Trophoblast cell (in vitro differentiated cells and primary cell): Measurements from ENCODE around the gene RDM1.

Experiments used
- DNase-seq, 2 donors: peaks; one replicate each; pipeline ENCODE4 v3.0.0-alpha.2; 2016
- H2AFZ ChIP-seq: 2 replicates; pipeline ENCODE4 v1.6.1; 2013; ENCODE audit warnings: low read length, moderate library complexity, mild to moderate bottlenecking; ENCODE audit not compliant: insufficient read depth, poor library complexity
- H2AK5ac ChIP-seq: 2 replicates; pipeline ENCODE4 v1.6.1; 2013; ENCODE audit warnings: mild to moderate bottlenecking, low read length
- H2BK120ac ChIP-seq: 2 replicates; pipeline ENCODE4 v1.6.1; 2013; ENCODE audit warnings: low read length, mild to moderate bottlenecking, moderate library complexity; ENCODE audit not compliant: insufficient read depth, poor library complexity
- H2BK12ac ChIP-seq: 2 replicates; pipeline ENCODE4 v1.6.1; 2013; ENCODE audit warnings: mild to moderate bottlenecking, low read length, moderate library complexity
- H2BK5ac ChIP-seq: 2 replicates; pipeline ENCODE4 v1.6.1; 2013; ENCODE audit warnings: low read length, low read depth, moderate library complexity, mild to moderate bottlenecking; ENCODE audit not compliant: poor library complexity
- H3K14ac ChIP-seq: 2 replicates; pipeline ENCODE4 v1.6.1; 2013; ENCODE audit warnings: mild to moderate bottlenecking, low read length
- H3K18ac ChIP-seq: 2 replicates; pipeline ENCODE4 v1.6.1; 2013; ENCODE audit warnings: mild to moderate bottlenecking, low read length
- H3K23ac ChIP-seq: 2 replicates; pipeline ENCODE4 v1.6.1; 2013; ENCODE audit warnings: low read length
- H3K27ac ChIP-seq: 2 replicates; pipeline ENCODE4 v1.5.1; 2013; ENCODE audit warnings: low read depth, mild to moderate bottlenecking, inconsistent platforms, low read length, moderate library complexity
- H3K27me3 ChIP-seq: 2 replicates; pipeline ENCODE4 v1.6.1; 2013; ENCODE audit warnings: inconsistent platforms, mild to moderate bottlenecking, low read length, moderate library complexity; ENCODE audit not compliant: insufficient read depth
- H3K36me3 ChIP-seq, 2 experiments: 1 replicate in 1 of 2; 2 replicates in 1 of 2; pipeline ENCODE4 v1.6.1; 2013; ENCODE audit warnings: low read length in 2 of 2, mild to moderate bottlenecking in 2 of 2, moderate library complexity in 1 of 2; ENCODE audit not compliant: insufficient read depth in 2 of 2, control insufficient read depth in 1 of 2
- H3K4ac ChIP-seq: 2 replicates; pipeline ENCODE4 v1.6.1; 2013; ENCODE audit warnings: low read depth, mild to moderate bottlenecking, low read length, moderate library complexity
- H3K4me1 ChIP-seq, 2 experiments: 1 replicate in 1 of 2; 2 replicates in 1 of 2; pipeline ENCODE4 v1.6.1; 2013; ENCODE audit warnings: low read length in 2 of 2, mild to moderate bottlenecking in 2 of 2, moderate library complexity in 1 of 2; ENCODE audit not compliant: insufficient read depth in 2 of 2, control insufficient read depth in 1 of 2
- H3K4me2 ChIP-seq: 2 replicates; pipeline ENCODE4 v1.6.1; 2013; ENCODE audit warnings: inconsistent platforms, mild to moderate bottlenecking, low read length, moderate library complexity
- H3K4me3 ChIP-seq: 2 replicates; pipeline ENCODE4 v1.5.1; 2013; ENCODE audit warnings: mild to moderate bottlenecking, low read depth, low read length, inconsistent platforms
- H3K79me1 ChIP-seq: one replicate; pipeline ENCODE4 v1.6.1; 2013; ENCODE audit warnings: low read length
- H3K79me2 ChIP-seq: 2 replicates; pipeline ENCODE4 v1.6.1; 2013; ENCODE audit warnings: low read length, mild to moderate bottlenecking; ENCODE audit not compliant: control insufficient read depth, insufficient read depth, poor library complexity
- H3K9ac ChIP-seq: 2 replicates; pipeline ENCODE4 v1.6.1; 2013; ENCODE audit warnings: mild to moderate bottlenecking, low read length
- H3K9me3 ChIP-seq: 2 replicates; pipeline ENCODE4 v1.6.1; 2013; ENCODE audit warnings: low read depth, mild to moderate bottlenecking, control low read depth, inconsistent platforms, low read length; ENCODE audit not compliant: insufficient read depth
- H4K12ac ChIP-seq: 2 replicates; pipeline ENCODE4 v1.6.1; 2013; ENCODE audit warnings: low read depth, mild to moderate bottlenecking, low read length, moderate library complexity
- H4K8ac ChIP-seq: 2 replicates; pipeline ENCODE4 v1.6.1; 2013; ENCODE audit warnings: low read depth, mild to moderate bottlenecking, low read length, moderate library complexity
- H4K91ac ChIP-seq: one replicate; pipeline ENCODE4 v1.6.1; 2013; ENCODE audit warnings: low read depth, mild to moderate bottlenecking, low read length, moderate library complexity
- WGBS: extraction: QIAGEN DNeasy Blood & Tissue Kit; methylation state at CpG from one replicate; pipeline ENCODE4 v1.1.7; 2013; ENCODE audit warnings: missing lambda C conversion rate; ENCODE audit not compliant: insufficient read length, insufficient coverage; ENCODE audit errors: extremely low coverage; 5-methylcytosine and 5-hydroxymethylcytosine counted together

RDM1 gene

DNA sequence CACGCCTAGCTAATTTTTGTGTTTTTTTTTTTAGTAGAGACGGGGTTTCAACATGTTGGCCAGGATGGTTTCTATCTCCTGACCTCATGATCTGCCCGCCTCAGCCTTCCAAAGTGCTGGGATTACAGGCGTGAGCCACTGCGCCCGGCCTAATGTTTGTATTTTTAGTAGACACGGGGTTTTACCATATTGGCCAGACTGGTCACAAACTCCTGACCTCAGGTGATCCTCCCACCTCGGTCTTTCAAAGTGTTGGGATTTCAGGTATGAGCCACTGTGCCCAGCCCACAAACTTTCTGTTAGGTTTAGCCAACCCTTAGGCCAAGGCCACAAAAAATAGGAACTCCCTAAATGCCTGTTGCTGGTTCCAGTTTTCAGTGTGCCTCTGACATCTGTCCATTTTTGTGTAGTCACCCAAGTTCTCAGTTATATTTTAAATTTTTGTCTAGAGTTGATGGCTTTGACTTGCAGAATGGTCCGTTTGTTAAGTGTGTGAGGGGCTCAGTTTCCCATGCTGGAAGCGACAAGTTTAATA lies 38.0 kb upstream of the RDM1 start:
- no peak for DNase-seq
- Histone ChIP-seq H2AK5ac (no peak overlapping the region), H2BK120ac (no peak overlapping the region), H3K36me3 (no peaks in the 10 kb centered on the region), H3K9ac (no peak overlapping the region), H4K91ac (no peak overlapping the region), H3K27me3 (no peaks in the 10 kb centered on the region), H2BK12ac (no peak overlapping the region), H3K4me2 (no peak overlapping the region), H3K18ac (no peak overlapping the region), H3K4me1 (no peaks in the 10 kb centered on the region), H3K9me3 (no peaks in the 10 kb centered on the region), H3K14ac (no peak overlapping the region), H4K8ac (no peak overlapping the region), H3K79me2 (no peaks in the 10 kb centered on the region), H3K4me3 (no peak overlapping the region), H2AFZ (no peak overlapping the region), H3K27ac (no peak overlapping the region), H4K12ac (no peak overlapping the region), H3K79me1 (no peaks in the 10 kb centered on the region), H2BK5ac (no peak overlapping the region), H3K23ac (no peak overlapping the region), H3K4ac (no peak overlapping the region)
- no CpG with 5 or more reads among the region's 10 CpGs for WGBS

DNA sequence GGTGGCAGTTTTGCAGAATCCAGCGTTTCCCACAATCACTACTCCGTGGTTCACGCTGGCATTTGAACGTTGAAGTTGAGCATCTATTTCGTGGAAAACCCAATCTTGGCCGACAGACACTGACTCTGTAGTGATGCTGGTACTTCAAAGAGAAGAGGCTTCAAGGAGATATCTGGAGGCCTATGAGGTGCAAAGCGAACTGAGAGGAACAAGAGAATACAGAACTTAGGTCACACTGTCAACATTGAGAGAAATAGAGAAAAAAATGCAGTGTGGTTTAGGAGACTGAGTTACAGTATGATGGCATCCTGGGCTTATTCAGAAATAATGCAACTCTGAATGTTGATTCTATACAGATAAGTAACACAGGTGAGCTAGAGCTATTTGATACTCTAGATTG lies 34.7 kb upstream of the RDM1 start:
- Histone ChIP-seq H3K9me3 (no peaks in the 10 kb centered on the region), H3K36me3 (no peaks in the 10 kb centered on the region), H3K4me1 (no peaks in the 10 kb centered on the region), H3K27me3 (no peaks in the 10 kb centered on the region), H3K27ac (no peak overlapping the region), H2AK5ac (no peak overlapping the region), H4K91ac (no peak overlapping the region), H3K4me3 (no peak overlapping the region), H3K18ac (no peak overlapping the region), H2BK120ac (no peak overlapping the region), H3K9ac (no peak overlapping the region), H2BK5ac (no peak overlapping the region), H3K79me1 (no peaks in the 10 kb centered on the region), H3K14ac (no peak overlapping the region), H4K8ac (no peak overlapping the region), H2BK12ac (no peak overlapping the region), H3K23ac (no peak overlapping the region), H3K4ac (no peak overlapping the region), H2AFZ (no peak overlapping the region), H4K12ac (no peak overlapping the region), H3K79me2 (no peaks in the 10 kb centered on the region), H3K4me2 (no peak overlapping the region)
- DNase-seq: no peak
- WGBS: no CpG with 5 or more reads among the region's 7 CpGs

DNA sequence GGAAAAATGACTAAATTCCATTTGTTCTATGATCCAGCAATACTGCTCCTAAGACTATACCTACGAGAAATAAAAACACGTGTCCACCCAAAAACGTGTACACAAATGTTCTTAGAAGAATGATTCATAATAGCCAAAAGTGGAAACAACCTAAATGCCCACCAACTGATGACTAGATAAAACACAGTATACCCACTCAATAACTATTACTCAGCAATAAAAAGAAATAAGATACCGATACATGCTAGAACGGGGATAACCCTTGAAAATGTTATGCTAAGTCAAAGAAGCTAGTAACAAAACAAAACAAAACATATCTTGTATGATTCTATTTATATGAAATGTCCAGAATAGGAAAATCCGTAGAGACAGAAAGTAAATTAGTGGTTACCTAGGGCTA lies 33.1 kb upstream of the RDM1 start:
- no peak overlapping the region for H3K4me3 ChIP-seq
- H4K91ac ChIP-seq: no peak overlapping the region
- H3K18ac ChIP-seq: no peak overlapping the region
- H3K9me3 ChIP-seq: no peaks in the 10 kb centered on the region
- H3K4ac ChIP-seq: no peak overlapping the region
- no peaks in the 10 kb centered on the region for H3K27me3 ChIP-seq
- no peak for DNase-seq
- no peak overlapping the region for H2BK120ac ChIP-seq
- H3K27ac ChIP-seq: no peak overlapping the region
- H3K4me1 ChIP-seq: no peaks in the 10 kb centered on the region
- no peak overlapping the region for H2BK12ac ChIP-seq
- no peak overlapping the region for H2BK5ac ChIP-seq
- no peak overlapping the region for H3K23ac ChIP-seq
- no peak overlapping the region for H2AFZ ChIP-seq
- WGBS: no CpG with 5 or more reads among the region's 6 CpGs
- H3K4me2 ChIP-seq: no peak overlapping the region
- H4K12ac ChIP-seq: no peak overlapping the region
- no peak overlapping the region for H3K14ac ChIP-seq
- H3K36me3 ChIP-seq: no peaks in the 10 kb centered on the region
- H4K8ac ChIP-seq: no peak overlapping the region
- no peak overlapping the region for H2AK5ac ChIP-seq
- H3K9ac ChIP-seq: no peak overlapping the region
- H3K79me2 ChIP-seq: no peaks in the 10 kb centered on the region
- no peaks in the 10 kb centered on the region for H3K79me1 ChIP-seq

DNA sequence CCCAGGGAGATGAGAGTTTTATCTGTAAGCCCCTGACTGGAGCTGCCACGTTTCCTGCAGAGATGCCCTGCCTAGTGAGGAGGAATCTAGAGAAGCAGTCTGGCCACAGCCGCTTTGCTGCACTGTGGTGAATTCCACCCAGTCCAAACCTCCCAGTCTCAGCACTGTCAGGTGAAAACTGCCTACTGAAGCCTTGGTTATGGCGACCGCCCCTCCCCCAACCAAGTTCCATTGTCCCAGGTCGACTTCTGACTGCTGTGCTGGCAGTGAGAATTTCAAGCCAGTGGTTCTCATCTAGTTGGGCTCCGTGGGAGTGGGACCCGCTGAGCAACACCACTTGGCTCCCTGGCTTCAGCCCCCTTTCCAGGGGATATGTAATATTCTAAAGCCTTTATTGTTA lies 23.1 kb upstream of the RDM1 start:
- no peak overlapping the region for H3K27ac ChIP-seq
- no peak overlapping the region for H3K14ac ChIP-seq
- H3K27me3 ChIP-seq: no peaks in the 10 kb centered on the region
- no peak for DNase-seq
- H4K12ac ChIP-seq: no peak overlapping the region
- H2AFZ ChIP-seq: no peak overlapping the region
- no peak overlapping the region for H3K23ac ChIP-seq
- H3K4me2 ChIP-seq: no peak overlapping the region
- no CpG with 5 or more reads among the region's 7 CpGs for WGBS
- H2BK12ac ChIP-seq: no peak overlapping the region
- no peaks in the 10 kb centered on the region for H3K79me2 ChIP-seq
- no peak overlapping the region for H2AK5ac ChIP-seq
- no peak overlapping the region for H3K4ac ChIP-seq
- H3K9ac ChIP-seq: no peak overlapping the region
- no peaks in the 10 kb centered on the region for H3K79me1 ChIP-seq
- no peak overlapping the region for H4K91ac ChIP-seq
- no peaks in the 10 kb centered on the region for H3K9me3 ChIP-seq
- H3K4me3 ChIP-seq: no peak overlapping the region
- no peaks in the 10 kb centered on the region for H3K36me3 ChIP-seq
- H4K8ac ChIP-seq: no peak overlapping the region
- H3K4me1 ChIP-seq: no peaks in the 10 kb centered on the region
- no peak overlapping the region for H3K18ac ChIP-seq
- H2BK5ac ChIP-seq: no peak overlapping the region
- no peak overlapping the region for H2BK120ac ChIP-seq
